HS-27A (cell line): ENCODE results near the gene SP100.
"Not testable (repeated sequence)": the region's sequence is repeated elsewhere in the genome, so short reads cannot be mapped to it uniquely, and the experiment has no call there.

ENCODE experiments used
- DNase-seq: peaks from one replicate; pipeline ENCODE4 v3.0.0-alpha.2; 2012; ENCODE audit warnings: low read depth, missing footprints

Gene SP100

DNA sequence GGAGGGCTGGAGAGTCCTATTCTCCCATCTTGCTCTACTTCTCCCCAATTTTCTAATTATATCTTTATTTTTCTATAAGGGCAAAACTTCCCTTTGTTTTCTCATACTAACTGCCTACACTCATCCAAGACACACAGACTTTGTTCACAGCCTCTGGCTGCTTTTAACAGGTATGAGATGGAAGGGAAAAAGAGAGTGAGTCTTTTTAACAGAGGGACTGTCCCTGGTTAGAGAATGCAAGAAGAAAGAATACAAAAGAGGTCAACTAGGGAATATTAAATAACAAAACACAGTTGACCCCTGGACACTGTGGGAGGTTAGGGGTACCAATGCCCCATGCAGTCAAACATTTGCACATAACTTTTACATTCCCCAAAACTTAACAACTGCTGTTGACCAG, 41.8 kb downstream of the SP100 start:
- no peak for DNase-seq

DNA sequence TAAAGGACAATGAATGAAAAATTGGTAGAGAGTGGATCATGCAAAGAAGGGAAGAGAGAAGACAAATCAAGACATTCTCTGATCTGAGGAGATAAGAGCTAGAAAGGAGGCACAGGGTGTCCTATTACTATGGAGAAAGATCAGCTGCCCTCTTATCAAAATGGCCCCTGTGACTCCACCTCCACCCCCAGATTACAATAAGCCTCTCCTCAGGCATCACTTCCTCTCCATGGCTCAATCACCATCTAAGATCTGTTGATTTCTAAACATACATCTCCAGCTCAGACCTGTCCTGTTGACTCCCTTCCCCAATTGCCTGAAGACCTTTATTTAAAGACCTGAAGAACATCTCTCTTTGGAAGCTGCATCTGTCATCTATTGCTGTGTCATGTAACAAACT, 43.2 kb downstream of the SP100 start:
- no peak for DNase-seq

DNA sequence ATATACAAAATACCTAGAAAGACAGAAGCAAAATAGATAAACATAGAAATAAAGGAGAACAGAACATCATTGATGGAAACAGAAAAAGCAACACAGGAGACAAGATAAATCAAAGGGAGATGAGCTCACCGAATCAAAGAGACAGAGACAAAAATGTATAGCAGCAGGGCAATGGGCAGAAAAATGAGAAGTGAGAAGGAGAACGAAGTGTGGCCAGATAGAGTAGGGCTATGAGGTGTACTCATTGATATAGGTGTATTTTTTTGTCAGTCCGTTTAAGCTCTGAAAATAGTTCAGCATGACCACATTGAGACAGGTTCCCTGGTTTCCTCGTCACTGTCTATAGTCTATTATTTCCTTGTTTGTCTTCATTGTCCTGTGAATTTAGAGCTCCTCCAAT, 55.1 kb downstream of the SP100 start:
- DNase-seq: no peak

DNA sequence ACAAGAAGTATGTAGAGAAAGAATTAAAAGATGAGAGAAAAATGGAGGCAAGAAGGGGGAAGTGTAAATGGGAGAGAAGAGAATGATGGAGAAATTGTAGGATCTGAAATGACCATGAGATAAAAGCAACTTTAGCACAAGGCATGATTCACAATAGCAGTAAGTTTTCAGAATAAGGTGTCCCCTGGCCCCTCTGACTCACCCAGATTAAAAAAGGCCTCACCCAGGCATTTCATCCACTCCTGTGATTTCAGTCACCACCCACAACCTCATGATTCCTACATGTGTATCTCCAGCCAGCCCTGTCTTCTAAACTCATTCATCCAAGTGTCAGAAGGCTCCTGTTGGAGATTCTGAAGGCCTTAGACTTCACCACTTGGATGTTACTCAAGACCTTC, 56.6 kb downstream of the SP100 start:
- DNase-seq: no peak

DNA sequence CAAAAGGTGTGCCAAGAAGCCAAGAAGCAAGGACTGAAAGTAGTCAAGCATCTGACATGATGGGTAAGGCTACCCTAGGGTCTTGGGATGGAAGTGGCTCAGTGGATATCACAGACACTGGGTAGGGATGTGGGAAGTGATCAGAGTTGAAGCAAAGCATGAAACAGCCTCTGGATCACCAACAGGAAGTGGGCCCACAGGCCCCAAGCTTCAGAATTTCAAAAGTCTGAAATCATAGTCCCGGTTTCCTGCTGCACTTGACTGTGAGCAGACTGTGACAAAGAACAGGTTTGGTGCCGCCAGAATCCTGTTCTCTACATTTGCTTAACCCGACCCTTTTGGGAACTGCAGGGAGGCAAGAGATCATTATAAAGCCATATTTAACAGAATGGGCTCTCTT, 57.4 kb downstream of the SP100 start:
- DNase-seq: no peak

DNA sequence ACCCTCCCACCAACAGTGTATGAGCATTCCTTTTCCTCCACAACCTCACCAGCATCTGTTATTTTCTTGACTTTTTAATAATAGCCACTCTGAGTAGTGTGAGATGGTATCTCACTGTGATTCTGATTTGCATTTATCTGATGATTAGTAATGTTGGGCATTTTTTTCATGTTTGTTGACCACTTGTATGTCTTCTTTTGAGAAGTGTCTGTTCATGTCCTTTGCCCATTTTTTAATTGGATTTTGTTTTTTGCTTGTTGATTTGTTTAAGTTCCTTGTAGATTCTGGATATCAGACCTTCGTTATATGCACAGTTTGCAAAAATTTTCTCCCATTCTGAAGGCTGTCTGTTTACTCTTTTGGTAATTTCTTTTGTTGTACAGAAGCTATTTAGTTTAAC, 59.1 kb downstream of the SP100 start:
- no peak for DNase-seq

DNA sequence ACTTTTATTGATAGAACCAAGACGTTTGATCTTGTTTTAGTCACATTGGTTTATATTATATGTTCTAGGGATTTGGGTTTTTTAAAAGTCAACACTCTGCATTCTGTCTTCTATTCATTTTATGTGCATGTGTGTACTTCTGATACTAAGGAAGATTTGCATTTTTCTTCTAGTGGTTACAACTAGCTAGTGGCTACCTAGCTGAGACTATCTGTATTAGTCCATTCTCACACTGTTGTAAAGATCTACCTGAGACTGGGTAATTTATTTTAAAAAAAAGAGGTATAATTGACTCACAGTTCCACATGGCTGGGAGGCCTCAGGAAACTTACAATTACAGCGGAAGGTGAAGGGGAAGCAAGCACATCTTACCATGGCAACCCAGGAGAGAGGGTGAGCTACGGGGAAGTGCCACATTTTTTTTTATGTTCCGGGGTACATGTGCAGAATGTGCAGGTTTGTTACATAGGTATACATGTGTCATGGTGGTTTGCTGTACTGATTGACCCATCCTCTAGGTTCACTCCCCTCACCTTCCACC, 69.9 kb downstream of the SP100 start:
- no peak for DNase-seq

DNA sequence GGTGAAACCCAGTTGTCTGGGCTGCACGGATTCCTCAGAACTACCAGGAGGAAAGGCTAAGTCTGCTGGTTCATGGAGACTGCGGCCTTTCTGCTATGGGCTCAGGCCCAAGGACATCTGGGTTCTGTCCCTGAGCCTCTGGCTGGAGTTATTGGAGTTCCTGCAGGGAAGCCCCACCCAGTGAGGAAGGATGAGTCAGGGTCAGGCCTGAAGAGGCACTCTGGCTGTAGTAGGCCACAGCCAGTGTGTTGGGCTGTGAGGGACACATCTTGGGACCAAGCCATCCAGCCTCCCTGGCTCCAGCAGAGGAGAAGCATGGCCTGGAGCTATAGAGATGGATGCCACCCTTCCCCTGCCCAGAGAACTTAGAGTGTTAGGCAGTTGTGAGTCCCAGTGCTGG, 75.2 kb downstream of the SP100 start:
- DNase-seq: not testable (repeated sequence)

DNA sequence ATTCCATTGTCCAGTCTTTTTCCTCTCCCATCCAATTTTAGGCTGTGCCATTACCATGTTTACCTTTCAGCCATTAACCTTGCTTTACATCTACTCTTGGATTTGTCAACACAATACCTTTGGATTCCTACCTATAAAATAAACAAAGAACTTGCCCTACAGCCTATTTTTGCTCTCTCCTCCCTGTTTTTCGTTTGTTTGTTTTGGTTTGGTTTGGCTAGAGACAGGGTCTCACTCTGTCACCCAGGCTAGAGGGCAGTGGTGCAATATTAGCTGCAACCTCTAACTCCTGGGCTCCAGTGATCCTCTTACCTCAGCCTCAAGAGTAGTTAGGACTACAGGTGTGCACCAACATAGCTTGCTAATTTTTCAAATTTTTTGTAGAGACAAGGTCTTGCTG, 76.1 kb downstream of the SP100 start:
- DNase-seq: no peak

DNA sequence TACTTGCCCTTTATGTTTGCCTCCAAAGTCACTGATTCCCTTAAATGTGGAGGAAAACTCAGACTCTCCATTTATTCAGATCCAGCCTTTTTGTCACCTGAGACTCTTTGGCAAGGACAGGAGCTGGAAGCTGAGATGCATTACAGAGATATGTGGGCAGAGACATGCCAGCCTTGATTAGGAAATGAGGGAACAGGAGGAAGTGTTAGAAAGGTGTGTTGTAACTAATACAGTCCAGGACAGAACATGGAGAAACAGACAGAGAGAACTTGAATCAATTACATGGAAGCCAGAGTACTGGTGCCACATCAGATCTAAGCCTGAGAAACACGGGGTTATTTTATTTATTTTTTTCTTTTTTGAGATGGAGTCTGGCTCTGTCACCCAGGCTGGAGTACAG, 79.0 kb downstream of the SP100 start:
- DNase-seq: no peak

DNA sequence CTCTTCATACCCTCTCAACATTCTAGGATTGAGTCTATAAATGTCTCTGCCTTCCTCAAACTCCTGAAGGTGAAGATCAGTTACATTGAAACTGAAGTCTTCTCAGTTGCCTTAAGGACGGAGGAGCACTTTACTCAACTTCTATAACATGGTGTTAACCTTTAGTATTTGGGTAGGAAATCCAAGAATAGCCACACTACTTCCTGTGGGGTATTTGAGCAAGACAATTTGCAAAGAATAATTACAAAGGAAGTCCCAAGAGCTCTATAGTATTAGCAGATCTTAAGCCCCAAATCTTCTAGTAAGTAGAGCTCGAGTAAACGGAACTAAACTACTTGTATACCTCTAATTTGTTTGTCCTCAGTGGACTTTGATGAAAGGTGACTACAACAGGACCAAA, 80.9 kb downstream of the SP100 start:
- no peak for DNase-seq

DNA sequence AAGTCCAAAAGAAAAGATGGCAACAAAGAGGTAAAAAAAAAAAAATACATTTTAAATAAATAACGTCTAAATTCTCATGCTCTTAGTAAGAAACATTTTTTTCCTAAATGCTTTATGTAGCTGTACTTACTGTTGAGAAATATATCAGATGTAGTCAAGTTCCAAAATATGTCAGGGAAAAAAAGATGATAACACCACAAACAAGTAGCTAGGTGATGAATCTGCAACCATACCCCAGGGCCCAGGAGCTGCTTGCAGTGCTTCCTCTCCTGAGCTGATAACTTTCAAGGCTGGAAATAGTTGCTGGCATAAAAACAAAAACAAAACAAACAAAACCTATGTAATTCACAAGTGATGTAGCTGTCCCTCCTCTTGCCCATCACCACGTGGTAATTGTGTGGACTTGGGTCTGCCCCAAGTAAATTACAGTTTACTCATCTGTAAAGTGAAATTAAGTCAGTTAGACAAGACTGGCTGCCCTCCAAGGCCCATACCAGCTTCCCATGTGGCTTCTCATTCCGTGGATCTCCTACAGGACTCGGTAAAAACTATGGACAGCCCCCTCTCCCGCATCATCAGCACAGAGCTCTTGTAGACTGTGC, 82.6 kb downstream of the SP100 start:
- no peak for DNase-seq

DNA sequence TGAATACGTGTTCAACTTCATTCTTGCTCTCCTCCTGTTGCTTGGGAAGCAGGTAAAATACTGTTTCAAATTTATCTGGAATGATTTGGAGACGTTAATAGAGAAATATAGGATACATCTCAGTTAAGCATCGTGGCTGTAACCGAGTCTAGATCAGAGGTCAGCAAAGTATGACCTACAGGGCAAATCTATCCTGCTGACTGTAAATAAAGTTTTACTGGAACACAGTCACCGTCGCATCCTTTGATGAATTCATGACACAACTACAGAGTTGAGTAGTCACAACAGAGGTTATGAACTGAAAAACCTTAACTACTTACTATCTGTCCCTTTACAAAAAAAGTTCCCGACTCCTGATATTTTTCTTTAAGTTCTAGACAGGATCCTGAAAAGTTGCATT, 86.6 kb downstream of the SP100 start:
- no peak for DNase-seq

DNA sequence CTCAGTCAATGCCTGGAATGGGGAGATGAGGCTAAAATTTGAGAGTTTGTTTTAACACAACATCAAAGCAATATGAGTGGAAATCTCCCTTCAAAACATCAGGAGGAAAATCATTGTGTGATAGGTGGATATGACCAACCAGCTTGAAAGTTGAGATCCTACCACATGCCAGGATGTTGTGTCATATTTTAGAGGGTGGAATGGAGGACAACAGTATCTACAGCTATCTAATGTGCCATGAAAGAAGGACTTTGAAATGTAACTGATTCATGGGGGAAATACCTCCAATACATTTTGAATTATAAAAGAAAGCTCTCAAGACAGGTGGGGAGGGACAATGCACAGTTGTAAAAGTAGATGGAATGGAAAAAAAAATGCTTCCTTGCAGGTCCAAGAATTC, 87.8 kb downstream of the SP100 start:
- no peak for DNase-seq

DNA sequence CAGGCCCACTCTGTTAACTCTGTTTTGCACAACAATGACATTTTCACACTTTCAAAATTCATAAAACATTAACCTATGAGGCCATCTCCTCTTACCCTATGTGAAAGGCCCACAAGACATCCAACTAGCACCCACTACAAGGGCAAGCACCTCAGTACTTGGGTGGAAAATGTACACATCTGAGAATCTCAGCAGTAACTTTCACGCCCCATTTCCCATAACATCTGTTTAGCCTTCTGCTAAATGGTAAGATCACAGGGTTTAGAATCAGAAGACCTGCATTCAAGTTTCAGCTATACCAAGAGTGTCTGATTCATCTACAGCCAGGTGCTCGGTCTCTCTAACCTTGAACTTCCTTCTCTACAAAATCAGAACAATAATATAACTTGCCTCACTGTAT, 89.2 kb downstream of the SP100 start:
- no peak for DNase-seq

DNA sequence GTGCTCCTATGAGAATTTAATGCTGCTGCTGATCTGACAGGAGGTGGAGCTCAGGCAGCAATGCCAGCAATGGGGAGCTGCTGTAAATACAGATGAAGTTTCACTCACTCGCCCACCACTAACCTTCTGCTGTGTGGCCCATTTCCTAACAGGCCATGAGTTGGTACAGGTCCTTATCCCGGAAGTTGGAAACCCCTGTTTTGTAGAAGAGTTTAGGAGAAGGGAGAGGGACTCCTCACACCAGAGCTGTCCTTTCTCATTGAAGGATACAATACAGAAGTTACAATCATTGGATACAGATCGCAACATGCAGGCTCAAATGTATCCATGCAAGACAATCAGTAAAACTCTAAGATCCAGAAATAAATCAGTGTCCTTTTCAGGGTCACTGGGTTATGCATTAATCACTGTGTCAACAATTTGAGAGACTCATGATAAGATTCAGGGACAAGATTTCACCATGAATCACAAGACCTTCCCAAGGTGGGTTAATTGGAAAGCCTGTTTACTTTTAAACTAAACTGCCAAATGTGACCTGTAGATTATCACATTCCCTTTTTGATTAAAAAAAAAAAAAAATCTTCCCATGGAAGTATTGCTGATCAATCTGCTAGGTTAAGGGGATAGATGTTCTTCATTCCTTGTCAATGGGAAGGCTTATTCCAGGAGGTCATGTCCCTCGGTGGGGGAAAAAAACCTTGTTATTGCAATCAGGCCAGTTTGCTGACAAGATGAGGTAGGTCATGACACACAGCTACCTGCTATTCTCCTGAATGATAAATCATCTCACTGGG, 97.2 kb downstream of the SP100 start:
- no peak for DNase-seq

DNA sequence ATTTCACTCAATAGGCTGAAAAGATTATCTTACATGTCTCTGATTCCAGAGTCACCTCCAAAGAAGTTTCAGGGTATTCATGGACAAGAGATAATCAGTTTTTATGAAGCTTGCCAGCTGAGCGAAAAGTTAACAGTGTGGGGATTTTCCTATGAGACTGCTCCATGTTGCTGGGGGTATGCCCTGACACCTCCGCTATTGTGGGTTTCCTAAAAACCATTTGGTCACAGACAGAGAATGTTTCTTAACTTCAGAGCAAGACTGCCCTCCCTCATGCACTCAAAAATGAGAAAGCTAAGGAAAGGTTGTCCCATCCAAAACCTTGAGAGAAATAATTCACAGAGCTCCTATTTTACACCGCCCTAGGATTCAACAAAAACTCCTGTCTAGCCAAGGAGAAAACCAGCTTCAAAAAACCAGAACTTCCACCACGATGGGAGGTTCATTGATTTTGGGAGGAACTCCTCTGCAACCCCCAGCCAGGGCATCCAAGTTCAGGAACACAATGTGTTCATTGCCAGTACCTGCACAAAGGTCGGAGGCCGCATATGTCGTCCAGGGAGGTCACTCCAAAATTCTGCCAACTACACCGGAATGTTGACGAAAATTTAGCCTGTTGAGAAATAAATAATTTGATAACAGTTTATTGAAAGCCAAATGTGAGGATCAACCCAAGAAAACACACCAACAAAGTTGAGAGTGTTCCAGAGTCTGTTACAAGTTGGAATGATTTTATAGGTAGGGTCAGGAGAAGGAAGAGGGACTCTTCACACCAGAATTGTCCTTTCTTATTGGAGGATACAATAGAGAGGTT, 104.3 kb downstream of the SP100 start:
- no peak for DNase-seq

DNA sequence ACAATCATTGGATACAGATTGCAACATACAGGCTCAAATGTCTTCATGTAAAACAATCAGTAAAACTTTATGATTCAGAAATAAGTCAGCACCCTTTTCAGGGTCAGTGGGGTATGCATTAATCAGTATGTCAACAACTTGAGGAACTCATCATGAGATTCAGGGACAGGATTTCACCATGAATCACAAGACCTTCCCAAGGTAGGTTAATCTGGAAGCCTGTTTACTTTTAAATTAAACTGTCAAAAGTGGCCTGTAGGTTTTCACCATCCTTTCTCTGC, 104.8 kb downstream of the SP100 start:
- DNase-seq: no peak

DNA sequence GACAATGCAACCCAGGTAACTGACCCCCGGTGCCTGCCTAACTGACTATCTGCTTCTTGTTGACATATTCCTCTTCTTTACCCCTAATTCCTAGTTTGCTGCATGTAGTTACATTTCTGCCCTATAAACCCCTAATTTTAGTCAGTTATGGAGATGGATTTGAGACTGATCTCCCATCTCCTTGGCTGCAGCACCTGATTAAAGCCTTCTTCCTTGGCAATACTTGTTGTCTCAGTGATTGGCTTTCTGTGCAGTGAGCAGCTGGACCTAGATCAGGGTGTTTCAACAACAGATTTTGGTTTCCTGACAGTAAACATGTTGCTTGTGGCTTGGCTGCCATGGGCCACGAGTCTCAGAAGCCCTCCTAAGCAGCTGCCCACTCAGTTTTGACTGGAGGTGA, 105.4 kb downstream of the SP100 start:
- DNase-seq: no peak

DNA sequence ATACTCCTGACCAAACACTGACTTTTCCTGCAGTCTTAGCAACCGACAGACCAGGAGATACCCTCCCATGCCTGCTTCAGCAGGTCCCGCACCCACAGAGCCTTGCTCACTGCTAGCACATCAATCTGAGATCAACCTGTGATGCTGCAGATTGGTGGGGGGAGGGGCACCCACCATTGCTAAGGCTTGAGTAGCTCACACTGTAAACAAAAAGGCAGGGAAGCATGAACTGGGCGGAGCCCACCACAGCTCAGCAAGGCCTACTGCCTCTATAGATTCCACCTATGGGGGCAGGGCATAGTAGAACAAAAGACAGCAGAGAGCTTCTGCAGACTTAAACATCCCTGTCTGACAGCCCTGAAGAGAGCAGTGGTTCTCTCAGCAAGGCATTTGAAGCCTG, 109.7 kb downstream of the SP100 start:
- no peak for DNase-seq

DNA sequence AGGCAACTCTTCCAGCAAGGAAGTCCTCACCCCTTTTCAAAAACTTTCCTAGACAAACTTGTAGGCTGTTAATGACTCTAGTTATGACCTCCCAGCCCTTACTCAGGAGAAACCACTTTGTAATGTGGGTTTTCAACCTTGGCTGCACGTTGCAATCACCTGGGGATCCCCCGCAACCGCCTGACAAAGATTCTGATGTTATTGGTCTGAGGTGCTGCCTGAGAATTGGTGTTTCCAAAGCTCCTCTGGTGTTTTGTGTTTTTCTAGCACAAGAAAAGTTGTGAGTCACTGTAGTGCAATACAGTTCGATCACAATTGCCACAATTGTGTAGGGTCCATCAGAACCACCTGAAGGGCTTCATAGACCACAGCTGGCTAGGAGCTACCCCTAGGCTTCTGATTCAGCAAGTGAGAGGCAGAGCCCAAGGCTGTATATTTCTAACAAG, 121.6 kb downstream of the SP100 start:
- DNase-seq: no peak

DNA sequence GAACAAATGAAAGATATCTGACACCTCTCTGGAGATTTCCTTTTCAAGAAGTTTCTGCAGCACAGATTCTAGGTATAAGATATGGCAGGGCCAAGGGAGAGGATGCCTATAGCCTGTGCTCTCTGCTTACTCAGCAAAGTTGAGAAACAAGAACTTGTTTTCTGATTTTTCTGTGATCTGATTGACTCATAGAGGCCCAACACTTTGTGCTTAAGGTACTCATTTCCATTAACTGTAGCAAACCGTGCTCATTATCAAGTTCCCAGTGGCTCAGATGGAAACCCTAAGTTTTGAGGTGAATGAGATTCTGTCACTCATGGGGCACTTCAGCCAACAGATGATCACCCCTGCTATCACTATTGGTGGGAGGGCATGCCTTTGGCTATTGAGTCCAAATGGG, 124.3 kb downstream of the SP100 start:
- DNase-seq: no peak

DNA sequence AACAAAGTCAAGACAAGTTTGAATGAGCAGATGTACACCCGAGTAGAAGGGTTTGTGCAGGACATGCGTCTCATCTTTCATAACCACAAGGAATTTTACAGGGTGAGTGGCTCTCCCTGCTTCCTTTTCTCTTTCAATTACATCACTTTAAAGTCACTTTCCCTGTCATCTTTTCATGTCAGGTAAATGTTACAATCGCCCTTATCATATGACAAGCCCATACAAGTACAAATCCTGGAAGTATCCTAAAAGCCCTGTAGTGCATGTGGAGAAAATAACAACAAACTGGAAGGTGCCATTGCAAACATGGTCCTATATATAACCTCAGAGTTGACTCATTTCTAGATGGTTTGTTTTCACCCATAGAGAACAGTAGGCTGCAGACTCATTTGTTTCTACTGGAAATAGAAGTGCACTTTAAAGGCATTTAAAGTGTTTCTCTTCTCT, 126.0 kb downstream of the SP100 start:
- DNase-seq: no peak
